Measurements from ENCODE around the gene CSF1.
"Not testable (repeated sequence)": the region's sequence is repeated elsewhere in the genome, so short reads cannot be mapped to it uniquely, and the experiment has no call there.

CSF1 gene

GRCh38 chr1:109919303-109919702 is 8.7 kb downstream of the CSF1 start:
- no peak for DNase-seq (ENCODE audit: low read depth, low spot score)

- not testable (repeated sequence) for DNase-seq (ENCODE audit: low read depth, low spot score)
These were observed 9.7 kb downstream of the CSF1 start for GRCh38 chr1:109920391-109920790.

- no peak for DNase-seq (ENCODE audit: low read depth, low spot score)
These were observed 11.7 kb downstream of the CSF1 start for GRCh38 chr1:109922326-109922725.

GRCh38 chr1:109923131-109923945 is 12.7 kb downstream of the CSF1 start:
- DNase-seq (ENCODE audit: low read depth, low spot score): no peak

- DNase-seq (ENCODE audit: low read depth, low spot score): no peak
These were observed 13.3 kb downstream of the CSF1 start for GRCh38 chr1:109923946-109924275.

GRCh38 chr1:109924316-109924715 is 13.7 kb downstream of the CSF1 start:
- no peak for DNase-seq (ENCODE audit: low read depth, low spot score)

GRCh38 chr1:109925159-109925990 is 14.7 kb downstream of the CSF1 start:
- DNase-seq (ENCODE audit: low read depth, low spot score): no peak

GRCh38 chr1:109926662-109927300 is 16.1 kb downstream of the CSF1 start:
- DNase-seq (ENCODE audit: low read depth, low spot score): no peak

GRCh38 chr1:109927356-109927755 is 16.7 kb downstream of the CSF1 start:
- DNase-seq (ENCODE audit: low read depth, low spot score): no peak

GRCh38 chr1:109927911-109928321 is 17.3 kb downstream of the CSF1 start:
- peak; percentile 79 for DNase-seq (ENCODE audit: low read depth, low spot score)

- no peak for DNase-seq (ENCODE audit: low read depth, low spot score)
These were observed 18.0 kb downstream of the CSF1 start for GRCh38 chr1:109928591-109929111.

GRCh38 chr1:109929170-109929569 is 18.5 kb downstream of the CSF1 start:
- DNase-seq (ENCODE audit: low read depth, low spot score): no peak

- no peak for DNase-seq (ENCODE audit: low read depth, low spot score)
These were observed 19.1 kb downstream of the CSF1 start for GRCh38 chr1:109929588-109930251.

- DNase-seq (ENCODE audit: low read depth, low spot score): no peak
These were observed 19.8 kb downstream of the CSF1 start for GRCh38 chr1:109930252-109930993.

- DNase-seq (ENCODE audit: low read depth, low spot score): peak; percentile 77
These were observed 20.6 kb downstream of the CSF1 start for GRCh38 chr1:109931189-109931731.

GRCh38 chr1:109931911-109932636 is 21.4 kb downstream of the CSF1 start:
- DNase-seq (ENCODE audit: low read depth, low spot score): no peak

GRCh38 chr1:109932679-109933078 is 22.0 kb downstream of the CSF1 start:
- no peak for DNase-seq (ENCODE audit: low read depth, low spot score)

- no peak for DNase-seq (ENCODE audit: low read depth, low spot score)
These were observed 23.4 kb downstream of the CSF1 start for GRCh38 chr1:109933856-109934711.

- no peak for DNase-seq (ENCODE audit: low read depth, low spot score)
These were observed 24.8 kb downstream of the CSF1 start for GRCh38 chr1:109935451-109935900.

All from brain pericyte (primary cell).